Germinal center (tissue), 1 donor: ENCODE data around the gene NPC1.
A peak's percentile ranks its signal among the peaks of the same experiment; 100 is the strongest.

Experiments
- DNase-seq: peaks from one replicate; pipeline ENCODE4 v3.0.0; 2012; ENCODE audit warnings: mixed read lengths, low spot score

Gene NPC1

DNA sequence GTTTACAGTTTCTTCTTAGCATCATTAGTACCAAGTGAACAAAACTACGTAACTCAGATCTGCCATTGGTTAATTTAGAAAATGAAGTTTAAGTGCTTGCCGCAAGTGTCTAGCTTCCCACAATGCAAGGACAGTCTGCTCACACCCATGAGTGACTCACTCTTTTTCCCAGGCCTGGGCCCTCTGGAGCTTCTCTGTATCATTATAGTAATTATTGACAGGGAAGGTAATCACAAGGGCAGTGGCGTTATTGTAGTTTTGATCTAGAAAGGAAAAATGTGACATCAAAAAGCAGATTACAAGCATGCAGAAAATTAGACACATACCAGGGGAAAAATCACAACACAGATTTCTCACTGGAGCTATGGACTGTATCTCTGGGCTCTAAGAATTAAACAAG, 38.5 kb downstream of the NPC1 start:
- no peak for DNase-seq

DNA sequence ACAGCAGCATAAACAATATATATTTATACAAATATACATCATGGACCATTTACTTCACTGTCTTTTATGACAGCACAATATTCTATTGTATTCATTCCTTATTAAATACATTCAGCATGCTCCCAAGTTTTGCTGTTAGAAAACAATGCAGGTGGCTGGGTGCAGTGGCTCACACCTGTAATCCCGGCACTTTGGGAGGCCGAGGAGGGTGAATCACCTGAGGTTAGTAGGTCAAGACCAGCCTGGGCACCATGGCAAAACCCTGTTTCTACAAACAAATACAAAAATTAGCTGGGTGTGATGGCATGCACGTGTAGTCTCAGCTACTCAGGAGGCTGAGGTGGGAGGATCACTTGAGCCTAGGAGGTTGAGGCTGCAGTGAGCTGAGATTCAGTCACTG, 39.0 kb downstream of the NPC1 start:
- DNase-seq: no peak

DNA sequence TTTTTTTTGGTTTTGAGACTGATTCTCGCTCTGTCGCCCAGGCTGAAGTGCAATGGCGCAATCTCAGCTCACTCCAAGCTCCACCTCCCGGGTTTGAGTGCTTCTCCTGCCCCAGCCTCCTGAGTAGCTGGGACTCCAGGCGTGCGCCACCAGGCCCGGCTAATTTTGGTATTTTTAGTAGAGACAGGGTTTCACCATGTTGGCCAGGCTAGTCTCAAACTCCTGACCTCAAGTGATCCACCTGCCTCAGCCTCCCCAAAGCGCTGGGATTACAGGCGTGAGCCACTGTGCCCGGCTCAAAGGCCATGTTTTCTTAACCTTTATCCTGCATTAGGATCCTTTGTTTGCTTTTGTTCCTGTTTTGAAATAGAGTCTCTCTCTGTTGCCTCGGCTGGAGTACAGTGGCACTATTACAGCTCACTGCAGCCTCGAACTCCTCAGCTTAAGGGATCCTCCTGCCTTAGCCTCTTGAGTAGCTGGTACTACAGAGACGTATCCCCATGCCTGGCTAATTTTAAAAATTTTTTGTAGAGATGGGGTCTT, 41.0 kb downstream of the NPC1 start:
- no peak for DNase-seq

DNA sequence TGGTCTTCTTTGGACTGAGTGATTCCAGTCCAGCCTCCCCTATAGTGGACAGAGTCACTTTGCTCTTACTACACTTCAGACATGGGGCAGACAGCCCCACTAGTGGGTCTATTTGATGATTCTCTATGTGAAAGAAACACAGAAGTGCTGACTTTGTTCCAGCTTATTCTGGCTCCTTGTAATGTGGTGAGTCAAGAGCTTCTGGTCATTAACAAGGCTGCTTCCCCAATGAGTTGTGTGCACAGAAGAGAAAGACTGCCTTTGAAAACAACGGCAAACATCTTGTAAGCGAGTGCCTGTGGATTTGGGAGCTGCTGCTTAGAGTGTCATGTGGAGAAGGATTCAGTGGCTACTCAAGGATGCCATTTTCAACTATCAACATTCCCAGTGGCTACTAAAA, 43.8 kb downstream of the NPC1 start:
- no peak for DNase-seq

DNA sequence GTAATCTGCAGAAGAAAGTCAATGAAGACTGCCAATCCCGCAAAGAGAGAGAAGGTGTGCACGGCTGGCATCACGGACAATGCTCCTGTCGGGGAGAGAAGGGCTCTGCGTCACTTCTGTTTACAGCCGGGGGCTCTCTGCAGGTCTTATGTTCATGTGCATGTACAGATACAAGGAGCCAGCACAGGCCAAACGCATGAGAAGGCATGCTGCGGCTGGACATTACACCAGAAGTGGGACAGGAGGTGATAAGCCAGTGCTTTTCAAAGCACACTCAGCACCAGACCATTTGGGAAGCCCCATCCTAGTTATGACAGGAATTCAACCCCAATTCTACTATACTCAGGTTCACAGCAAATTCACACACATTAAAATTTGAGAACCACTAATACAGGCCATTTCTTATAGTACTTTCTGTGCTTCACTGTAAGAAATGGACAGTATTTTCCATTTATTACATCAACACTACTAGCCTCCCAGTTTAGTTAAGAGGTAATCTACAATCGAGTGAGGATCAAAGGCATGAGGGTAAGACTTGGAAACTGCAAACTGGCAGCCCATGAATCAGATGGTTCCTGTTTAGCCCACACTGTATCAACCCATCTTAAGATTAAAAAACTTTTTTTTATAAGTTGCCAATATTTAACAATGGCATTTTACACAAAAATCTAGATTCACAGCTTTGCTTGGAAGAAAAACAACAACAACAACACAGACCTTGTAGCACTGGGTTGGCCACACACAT, 44.8 kb downstream of the NPC1 start:
- DNase-seq: no peak

DNA sequence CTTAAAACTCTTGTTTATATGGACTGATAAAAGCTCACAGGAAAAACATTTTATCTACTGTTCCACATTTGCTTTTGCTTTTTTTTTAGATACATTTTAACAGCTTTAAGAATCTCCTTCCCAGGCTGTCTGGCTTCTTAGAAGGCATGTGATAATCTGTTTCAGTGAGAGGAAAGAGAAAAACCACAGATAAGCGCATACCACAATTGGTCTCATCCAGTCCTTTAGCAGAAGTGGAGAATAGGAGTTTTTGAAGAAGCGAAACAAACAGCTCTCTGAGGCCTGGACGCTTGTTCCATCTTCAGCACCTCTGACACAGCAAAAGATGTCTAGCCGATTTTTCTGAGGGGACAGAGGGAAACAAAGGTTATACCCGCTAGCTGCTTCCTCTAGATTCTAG, 45.4 kb downstream of the NPC1 start:
- peak; percentile 18 for DNase-seq

DNA sequence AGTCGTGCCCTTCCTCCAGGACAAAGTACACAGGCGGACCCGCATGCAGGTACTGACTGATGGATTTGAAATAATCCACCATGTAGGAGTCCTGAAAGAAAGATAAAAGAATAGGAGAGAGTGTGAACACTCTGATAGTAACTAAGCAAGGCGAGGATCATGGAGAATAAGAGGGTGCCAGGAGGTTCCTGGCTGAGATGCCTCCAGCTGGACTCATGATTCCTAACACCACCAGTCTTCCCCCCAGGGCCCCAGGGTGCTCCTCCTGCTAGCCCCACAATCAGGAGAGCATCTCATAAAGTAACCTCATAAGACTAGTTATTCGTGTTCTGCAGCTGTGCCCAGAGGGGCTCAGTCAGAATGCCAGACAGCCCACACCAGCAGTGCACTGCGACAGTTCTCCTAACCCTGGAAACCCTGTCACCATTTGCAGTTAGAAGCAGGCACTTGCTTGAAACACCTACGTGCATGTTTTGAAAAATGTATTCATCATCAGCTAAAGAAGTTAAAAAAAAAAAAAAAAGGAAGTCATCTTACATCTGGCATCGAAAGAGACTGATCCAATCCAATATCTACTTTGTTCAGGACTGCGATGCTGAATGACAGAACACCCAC, 46.3 kb downstream of the NPC1 start:
- DNase-seq: no peak

DNA sequence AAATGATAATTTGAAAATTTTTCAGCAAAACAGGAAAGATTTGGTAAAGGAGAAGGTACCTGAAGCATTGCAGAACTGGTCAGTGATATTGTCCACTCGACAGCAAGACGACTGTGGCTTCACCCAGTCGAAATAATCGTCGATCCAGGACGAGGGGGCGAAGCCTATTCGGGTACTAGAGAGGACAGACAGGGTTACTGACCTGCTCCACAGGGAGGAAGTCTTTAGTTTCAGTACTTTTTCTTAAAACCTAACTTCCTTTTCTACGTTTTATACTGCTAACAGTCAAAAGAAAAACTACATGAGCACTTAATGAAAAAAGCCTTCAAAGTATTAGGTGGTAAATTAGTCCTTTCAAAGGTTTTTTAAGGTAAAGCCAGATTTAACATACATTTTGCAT, 47.0 kb downstream of the NPC1 start:
- DNase-seq: no peak

DNA sequence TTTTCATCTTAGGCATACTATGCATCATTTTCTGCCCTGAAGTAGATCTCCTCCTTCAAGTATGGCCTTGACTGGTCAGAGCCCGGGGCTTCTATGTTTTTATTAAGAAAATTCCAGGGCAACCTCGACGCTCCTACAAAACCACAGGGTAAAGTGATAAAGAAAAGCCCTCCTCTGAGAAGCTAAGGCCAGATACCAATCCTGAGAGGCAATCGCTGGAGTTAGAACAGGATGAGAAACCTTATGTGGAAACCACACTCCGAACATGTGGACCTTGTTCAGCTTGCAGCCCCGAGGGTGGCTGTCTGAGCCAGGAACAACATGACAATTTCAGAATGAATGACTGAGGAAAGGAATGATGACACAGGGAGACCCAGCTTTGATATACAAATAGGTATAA, 47.4 kb downstream of the NPC1 start:
- DNase-seq: no peak

DNA sequence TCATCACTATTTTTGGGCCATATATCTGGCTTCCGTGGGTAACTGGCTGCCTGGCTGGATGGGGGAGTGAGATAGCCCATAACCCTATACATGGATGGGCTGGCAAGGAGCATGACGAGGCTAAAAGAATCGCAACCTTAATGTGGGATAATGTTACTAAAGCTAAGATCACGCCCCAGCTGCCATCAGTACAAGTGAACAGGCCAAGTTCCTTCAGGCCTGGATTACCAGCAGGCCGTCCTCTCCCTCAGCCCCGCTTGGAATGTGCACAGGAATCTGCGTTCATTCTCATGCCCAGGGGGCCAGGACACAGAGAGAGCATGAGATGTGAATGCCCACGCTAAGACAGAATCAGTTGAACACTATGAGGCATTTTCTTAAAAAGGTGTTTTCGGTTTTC, 48.3 kb downstream of the NPC1 start:
- no peak for DNase-seq

DNA sequence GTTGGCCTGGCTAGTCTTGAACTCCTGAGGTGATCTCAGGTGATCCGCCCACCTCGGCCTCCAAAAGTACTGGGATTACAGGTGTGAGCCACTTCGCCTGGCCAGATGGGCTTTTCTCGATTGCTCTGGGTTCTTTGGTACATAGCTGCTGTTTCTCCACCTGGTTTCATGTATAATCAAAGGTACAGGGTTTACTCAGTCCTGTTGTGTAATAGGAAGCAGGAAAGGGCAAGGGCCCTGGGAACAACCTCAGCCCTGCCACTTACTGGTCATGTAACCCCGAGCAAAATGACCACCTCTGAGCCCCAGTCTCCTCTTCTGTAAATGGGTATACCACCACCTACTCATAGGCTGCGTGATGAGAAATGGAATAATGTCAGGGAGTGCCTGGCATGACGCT, 49.0 kb downstream of the NPC1 start:
- DNase-seq: no peak

DNA sequence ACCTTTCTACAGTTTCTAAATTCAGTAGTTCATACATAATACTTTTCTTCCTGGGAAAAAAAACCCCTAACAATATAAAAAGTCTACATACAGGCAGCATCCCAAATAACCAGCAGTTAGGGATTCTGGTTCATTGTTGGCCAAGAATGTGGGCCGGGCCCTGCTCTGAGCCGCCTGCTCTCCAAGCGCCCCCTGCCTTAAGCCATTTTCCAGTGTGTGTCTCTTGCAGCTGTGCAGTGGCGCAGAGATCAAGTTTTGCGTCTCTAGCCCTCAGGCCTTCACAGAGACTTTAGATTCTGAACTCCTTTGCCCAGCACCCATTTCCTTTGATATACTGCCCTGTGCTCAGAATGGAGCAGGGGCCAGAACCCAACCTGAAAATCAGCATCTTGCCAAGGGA, 50.1 kb downstream of the NPC1 start:
- DNase-seq: no peak

DNA sequence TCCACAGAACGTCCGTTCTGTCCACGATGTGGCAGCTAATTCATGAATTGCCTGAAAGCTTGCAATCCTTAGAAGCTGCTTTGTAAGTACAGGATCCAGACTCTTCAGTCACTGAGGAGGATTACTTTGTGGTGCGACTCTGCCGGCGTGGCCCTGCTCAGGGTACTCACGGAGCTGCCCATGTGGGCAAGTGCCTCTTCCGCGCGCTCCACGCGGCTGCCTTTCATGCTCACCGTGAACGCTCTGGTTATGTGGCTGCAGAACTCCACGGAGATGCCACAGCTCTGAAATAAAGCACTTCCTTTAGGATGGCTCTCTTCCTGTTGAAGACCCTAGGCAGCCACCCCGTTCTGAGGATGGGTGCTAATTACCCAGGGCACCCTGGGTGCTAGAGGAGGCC, 52.0 kb downstream of the NPC1 start:
- DNase-seq: no peak

DNA sequence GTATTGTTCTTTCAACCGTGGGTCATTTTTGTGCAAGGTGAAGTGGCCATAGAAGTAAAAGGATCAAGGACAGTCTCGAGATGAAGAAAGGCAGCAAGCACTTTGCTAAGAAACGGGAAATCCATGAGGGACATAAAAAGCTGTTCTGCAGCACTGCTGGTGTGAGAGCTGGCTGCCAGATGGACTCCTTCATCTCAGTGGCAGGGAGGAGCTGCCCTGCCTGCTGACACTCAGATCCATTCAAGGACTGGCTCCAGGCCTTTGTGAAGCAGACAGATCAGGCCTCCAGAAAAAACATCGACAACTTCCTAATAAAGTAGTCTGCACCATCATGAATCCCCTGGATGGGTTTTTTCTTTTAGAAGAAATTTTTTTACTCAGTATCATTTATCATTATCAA, 53.5 kb downstream of the NPC1 start:
- no peak for DNase-seq

DNA sequence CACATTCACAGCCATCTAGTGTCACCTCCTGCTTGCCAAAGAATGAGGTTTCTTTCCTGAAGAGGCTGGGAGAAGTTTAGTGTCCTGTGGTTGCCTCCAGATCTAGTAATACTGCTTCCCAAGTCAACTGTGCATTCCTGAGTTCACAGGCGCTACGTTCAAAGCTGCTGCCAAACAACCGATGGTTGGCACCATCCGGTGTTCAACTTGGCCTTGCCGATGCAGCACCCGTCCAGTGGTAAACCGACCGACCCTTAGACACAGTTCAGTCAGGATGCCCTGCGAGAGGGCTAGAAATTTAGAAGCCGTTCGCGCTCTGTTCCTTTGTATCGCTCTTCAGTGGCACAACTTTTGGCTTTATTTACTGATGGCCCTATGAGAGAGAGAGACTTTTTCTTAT, 54.4 kb downstream of the NPC1 start:
- DNase-seq: no peak

DNA sequence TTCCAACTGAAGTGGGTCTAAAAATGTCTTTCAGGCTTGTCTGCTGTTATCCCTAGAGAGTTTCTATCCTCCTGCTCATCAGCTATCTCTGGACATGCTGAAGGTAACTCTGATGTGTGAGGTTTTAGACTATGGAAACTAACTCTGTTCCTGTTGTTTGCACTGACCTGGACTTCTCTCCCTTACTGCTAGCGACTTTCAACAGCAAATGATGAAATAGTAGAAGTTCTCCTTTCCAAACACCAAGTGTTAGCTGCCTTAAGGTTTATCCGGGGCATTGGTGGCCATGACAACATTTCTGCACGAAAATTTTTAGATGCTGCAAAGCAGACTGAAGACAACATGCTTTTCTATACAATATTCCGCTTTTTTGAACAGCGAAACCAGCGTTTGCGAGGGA, 56.1 kb downstream of the NPC1 start:
- DNase-seq: no peak

DNA sequence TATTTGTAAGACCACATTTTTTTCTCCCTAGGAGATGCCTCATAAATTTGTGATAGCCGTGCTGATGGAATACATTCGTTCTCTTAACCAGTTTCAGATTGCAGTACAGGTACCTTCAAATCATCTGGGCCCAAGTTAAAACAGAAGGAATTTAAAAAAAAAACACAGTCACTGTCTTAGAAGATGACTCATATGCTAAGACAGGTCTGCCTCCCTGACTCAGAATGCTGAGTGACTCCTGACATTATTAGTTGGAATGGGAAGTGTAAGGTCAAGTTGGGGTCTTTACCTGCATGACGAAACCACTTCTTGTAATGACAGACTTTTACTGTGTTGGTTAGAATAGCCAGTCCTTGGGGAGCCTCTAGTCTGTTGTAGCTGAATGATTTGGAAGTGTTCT, 56.7 kb downstream of the NPC1 start:
- no peak for DNase-seq

DNA sequence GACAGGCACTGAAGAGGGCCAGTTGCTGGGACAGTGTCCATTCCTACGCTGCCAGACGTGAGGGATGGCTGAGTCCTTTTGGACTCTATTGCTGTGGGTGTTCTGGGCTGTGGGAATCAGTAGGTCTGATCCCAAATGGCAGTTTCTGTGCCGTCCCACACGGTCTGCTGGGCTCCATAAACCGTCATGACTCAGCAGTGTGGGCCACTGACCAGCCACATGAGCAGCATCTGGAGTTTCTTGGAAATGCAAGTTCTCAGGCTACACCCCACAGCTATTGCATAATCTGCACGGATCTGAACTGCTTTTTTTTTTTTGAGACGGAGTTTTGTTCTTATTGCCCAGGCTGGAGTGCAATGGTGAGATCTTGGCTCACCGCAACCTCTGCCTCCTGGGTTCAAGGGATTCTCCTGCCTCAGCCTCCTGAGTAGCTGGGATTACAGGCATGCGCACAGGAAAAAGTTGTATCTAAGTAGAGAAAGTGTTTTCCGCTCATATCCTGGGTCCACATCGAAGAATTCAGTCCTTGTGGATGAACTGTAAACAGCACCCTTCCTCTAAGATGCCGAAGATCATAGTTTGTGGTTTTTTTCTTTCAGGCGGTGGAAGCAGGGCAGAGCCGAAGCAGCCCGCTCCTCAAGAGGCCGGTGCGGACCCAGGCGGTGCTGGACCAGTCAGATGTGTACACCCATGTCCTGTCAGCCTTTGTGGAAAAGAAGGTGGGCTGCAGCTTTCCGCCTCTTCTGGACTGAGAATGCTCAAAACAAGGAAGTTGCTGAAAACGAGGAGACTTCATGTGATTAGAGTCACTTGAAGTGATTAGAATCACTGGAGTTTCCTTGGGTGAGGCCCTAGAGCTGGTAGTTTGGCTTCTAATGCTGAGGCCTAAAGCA, 57.5 kb downstream of the NPC1 start:
- DNase-seq: no peak

DNA sequence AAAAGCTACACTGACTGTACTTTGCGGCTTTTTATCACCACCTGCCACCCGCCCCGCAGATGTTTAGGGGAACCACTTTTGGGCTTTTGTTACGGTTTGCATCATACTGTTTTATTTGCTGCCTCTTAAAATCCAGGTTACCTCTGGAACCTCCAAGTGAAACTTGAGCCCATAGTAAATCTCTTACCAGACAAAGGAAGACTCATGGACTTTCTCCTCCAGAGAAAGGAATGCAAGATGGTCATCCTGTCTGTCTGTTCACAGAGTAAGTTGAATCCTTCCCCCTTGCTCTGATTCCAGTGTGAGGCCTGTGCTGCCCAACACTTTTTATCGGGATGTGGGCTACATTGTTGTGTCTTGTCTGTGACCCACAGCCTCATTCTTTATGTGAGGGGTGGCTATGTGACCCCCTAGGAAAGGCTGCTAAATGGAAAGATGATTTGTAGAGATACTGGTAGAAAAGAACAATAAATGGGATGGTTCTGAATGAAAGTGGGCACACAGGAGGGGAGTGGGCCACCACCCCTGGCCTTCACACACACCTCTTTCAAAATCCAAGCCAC, 59.7 kb downstream of the NPC1 start:
- no peak for DNase-seq

DNA sequence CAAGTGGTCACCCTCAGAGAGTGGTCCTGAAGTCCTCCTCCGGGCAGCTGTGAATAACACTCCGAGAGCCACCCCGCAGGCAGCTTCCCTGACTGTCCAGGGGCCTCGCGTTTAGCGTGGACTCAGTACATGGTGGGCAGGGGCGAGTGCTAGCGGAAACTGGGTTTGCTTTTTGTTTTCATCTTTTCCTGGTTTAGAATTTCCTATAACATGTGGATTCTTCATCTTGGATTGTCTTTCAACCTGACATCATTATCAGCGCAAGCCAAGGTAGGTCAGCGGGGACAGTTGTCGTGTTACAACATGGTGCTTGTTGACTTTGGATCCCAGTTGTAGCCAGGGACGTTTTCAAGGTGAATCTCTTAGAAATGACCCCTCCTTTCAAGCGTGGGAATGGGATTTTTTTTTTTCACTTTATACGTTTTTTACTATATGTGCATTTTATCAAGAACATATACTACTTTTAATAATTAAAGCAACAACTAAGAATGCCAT, 62.0 kb downstream of the NPC1 start:
- no peak for DNase-seq

DNA sequence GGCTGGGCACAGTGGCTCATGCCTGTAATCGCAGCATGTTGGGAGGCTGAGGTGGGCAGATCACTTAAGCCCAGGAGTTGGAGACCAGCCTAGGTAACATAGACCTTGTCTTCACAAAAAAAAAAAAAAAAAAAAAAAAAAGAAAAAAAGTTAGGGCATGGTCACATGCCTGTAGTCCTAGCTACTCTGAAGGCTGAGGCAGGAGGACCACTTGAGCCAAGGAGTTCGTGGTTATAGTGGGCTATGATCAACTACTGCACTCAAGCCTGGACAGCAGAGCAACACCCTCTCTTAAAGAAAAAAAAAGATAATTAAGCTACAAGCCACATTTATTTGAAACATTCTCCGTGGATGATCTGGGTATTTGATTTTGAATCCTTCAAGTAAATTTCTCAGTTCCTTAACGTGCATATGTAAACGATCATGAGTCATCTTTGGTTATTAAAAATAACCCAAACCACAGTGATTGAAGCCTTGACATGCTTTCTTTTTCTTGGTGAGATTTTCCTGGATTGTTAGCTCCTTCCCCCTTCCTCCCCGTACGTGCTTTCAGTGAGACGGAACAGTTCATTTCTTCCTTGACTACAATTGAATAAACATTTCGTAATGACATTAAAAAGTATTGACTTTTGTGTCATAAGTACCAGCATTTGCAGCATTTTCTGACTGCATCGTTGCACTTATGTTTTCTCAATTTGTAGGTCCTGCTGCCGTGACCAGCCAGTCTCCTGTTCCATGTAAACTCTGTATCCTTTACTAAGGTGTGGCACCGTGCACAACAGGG, 62.7 kb downstream of the NPC1 start:
- no peak for DNase-seq

DNA sequence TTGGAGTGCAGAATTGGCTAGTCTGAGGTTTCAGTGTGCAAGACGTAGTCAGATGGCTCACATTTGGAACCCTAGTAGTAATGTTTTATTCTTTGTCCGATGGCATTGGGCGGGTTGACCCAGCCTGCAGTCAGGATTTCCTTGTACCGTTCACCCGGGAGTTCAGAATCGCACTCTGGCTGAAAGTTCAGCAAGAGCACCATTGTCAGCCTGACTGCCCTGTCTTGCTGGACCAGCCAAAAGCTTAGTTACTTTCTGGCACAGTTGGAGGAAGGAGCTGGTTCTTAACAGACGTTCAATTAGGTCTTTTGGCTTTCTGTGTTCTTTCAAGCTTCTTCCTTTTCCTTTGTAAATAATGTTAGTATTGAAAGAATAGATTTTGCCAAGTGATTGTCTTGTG, 64.4 kb downstream of the NPC1 start:
- DNase-seq: no peak
